ENCODE data around the gene TMEM212.

- TF ChIP-seq ZFX (CRISPR knock-in tag; IDR thresholded peaks at IDR 0.05; ENCODE audit: low read depth), result no peak
- TF ChIP-seq ZNF75D (CRISPR knock-in tag; IDR thresholded peaks at IDR 0.05; ENCODE audit: borderline replicate concordance), result no peak
- no peak for TF ChIP-seq JUND (CRISPR knock-in tag; IDR thresholded peaks at IDR 0.05)
- TF ChIP-seq POLR2AphosphoS5 (IDR thresholded peaks at IDR 0.05; ENCODE audit: low read depth, low read length), result no peak
- TF ChIP-seq ZNF577 (CRISPR knock-in tag; IDR thresholded peaks at IDR 0.05; ENCODE audit: borderline replicate concordance, low read depth), result no peak
- TF ChIP-seq MAFF (IDR thresholded peaks at IDR 0.05; ENCODE audit: low read depth, low read length), result no peak
- TF ChIP-seq CTCF (CRISPR knock-in tag; IDR thresholded peaks at IDR 0.05), result no peak
- TF ChIP-seq GTF2F1 (IDR thresholded peaks at IDR 0.05; ENCODE audit: low read length), result no peak
- TF ChIP-seq KDM4B (CRISPR knock-in tag; IDR thresholded peaks at IDR 0.05), result no peak
- TF ChIP-seq BRCA1 (CRISPR knock-in tag; IDR thresholded peaks at IDR 0.05), result no peak
- TF ChIP-seq TOPORS (CRISPR knock-in tag; IDR thresholded peaks at IDR 0.05), result no peak
- no peak for TF ChIP-seq ZFAT (CRISPR knock-in tag; conservative IDR thresholded peaks at IDR 0.05)
- no peak for TF ChIP-seq NFKB2 (CRISPR knock-in tag; IDR thresholded peaks at IDR 0.05; ENCODE audit: borderline replicate concordance)
Observed at GRCh38 chr3:171797873-171798272, 45.3 kb upstream of the TMEM212 start.

All from HepG2 (cell line).